GM12891 (cell line): ENCODE data around the gene FBRSL1.

Experiments
- PAX5 ChIP-seq: IDR thresholded peaks from 2 replicates; pipeline ENCODE4 v1.6.1; 2011; ENCODE audit warnings: low read length, moderate library complexity, mild to moderate bottlenecking; ENCODE audit not compliant: insufficient read depth, severe bottlenecking
- POLR2A ChIP-seq: IDR thresholded peaks from 2 replicates; pipeline ENCODE4 v1.6.1; 2011; ENCODE audit warnings: low read depth, low read length, control low read depth
- POLR2AphosphoS5 ChIP-seq: IDR thresholded peaks from 2 replicates; pipeline ENCODE4 v1.6.1; 2011; ENCODE audit warnings: low read depth, low read length, control low read depth
- TAF1 ChIP-seq: IDR thresholded peaks from 2 replicates; pipeline ENCODE4 v1.6.1; 2011; ENCODE audit warnings: low read depth, low read length, control low read depth

DNA sequence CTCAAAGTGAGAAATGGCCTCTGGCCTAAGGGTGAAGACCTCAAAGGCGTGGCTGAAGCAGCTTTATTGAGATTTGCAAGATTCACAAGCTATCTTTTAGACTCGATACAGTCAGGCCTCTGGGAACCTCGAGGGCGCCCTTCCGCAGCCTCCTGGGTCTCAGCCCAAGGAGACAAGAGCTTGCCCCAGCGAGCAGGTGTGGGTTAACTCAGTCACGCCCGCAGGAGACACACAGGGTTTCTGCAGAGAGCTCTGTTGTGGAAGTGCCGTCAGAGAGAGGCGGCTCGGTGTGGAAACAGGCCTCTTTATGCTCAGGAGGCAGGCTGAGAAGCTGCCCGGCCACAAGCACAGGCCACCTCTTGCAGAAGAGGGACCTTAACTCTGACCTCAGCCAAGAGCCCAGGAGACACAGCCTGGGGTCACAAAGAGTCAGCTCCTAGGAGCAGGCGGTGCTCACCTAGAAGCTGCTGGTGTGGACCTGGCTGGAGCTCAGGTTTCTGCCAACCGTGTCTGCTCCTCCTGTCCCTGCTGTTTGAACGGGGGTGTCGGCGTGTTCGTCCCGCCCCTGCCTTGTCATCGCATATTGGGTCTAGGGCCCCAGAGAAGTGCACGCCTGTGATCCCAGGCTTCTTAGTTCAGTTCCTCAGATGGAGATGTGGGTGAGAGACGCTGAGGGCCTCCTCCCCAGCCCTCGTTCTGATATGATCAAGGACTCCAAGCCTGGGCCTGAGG is 42.1 kb upstream of the FBRSL1 start:
- TF ChIP-seq POLR2A, result no peak
- no peak for TF ChIP-seq TAF1
- no peak for TF ChIP-seq POLR2AphosphoS5
- TF ChIP-seq PAX5, result no peak
